ENCODE measurements around the gene GOLT1B. TPM values are rescaled to one million over a fixed set of nuclear protein-coding genes. Genes with fewer than 3 reads are reported as not detected.

GOLT1B gene
- total and polyA plus RNA-seq, 9 of the 15 experiments (the other 6 are each of a cell fraction or from before 2014, with no cell fraction given) = 9.4 to 66.1 (median 26.7) TPM

- peak in 1 of 3 experiments; percentile 75; a peak in 2 of 6 replicates for TF ChIP-seq ZBTB11 (CRISPR knock-in tag; IDR thresholded peaks at IDR 0.05)
- no peak for TF ChIP-seq SRSF9 (IDR thresholded peaks at IDR 0.05; ENCODE audit: borderline replicate concordance, low read depth, low read length)
- TF ChIP-seq ZNF395 (CRISPR knock-in tag; IDR thresholded peaks at IDR 0.05) = no peak
- no peak for TF ChIP-seq MCM5 (IDR thresholded peaks at IDR 0.05; ENCODE audit: low read depth)
- TF ChIP-seq FOXA1 (IDR thresholded peaks at IDR 0.05; ENCODE audit: borderline replicate concordance) = no peak
- peak; percentile 92; the same call in 1 of the 2 replicates for TF ChIP-seq RB1 (IDR thresholded peaks at IDR 0.05; ENCODE audit: low read depth)
- TF ChIP-seq SMARCA4 (IDR thresholded peaks at IDR 0.05) = no peak
- TF ChIP-seq ETS1 (conservative IDR thresholded peaks at IDR 0.05; ENCODE audit: control insufficient read depth, low read depth, low read length) = 0 out of 2 replicates have a peak, but pooled peaks have one; percentile 54
- no peak for TF ChIP-seq ZNF785 (CRISPR knock-in tag; IDR thresholded peaks at IDR 0.05)
- TF ChIP-seq TAF7 (tag; IDR thresholded peaks at IDR 0.05) = peak; percentile 50; the same call in 1 of the 2 replicates
- no peak for TF ChIP-seq NCOA2 (IDR thresholded peaks at IDR 0.05; ENCODE audit: partially characterized antibody in 2 of 2)
- TF ChIP-seq TBL1XR1 (IDR thresholded peaks at IDR 0.05; ENCODE audit: low read length in 2 of 2) = no peak
- no peak for TF ChIP-seq RUNX1 (IDR thresholded peaks at IDR 0.05; ENCODE audit: low read depth)
- TF ChIP-seq SAP30 (IDR thresholded peaks at IDR 0.05; ENCODE audit: borderline replicate concordance, insufficient read depth, low read depth, low read length, poor library complexity, severe bottlenecking) = peak; percentile 80
- no peak for TF ChIP-seq ZNF217 (CRISPR knock-in tag; IDR thresholded peaks at IDR 0.05)
- no peak for TF ChIP-seq MAFF (IDR thresholded peaks at IDR 0.05; ENCODE audit: low read length)
- peak; percentile 85 for TF ChIP-seq E2F3 (CRISPR knock-in tag; IDR thresholded peaks at IDR 0.05)
- TF ChIP-seq POLR2G (IDR thresholded peaks at IDR 0.05; ENCODE audit: low read depth, low read length) = peak; percentile 87
- TF ChIP-seq SLC30A9 (CRISPR knock-in tag; IDR thresholded peaks at IDR 0.05) = no peak
- TF ChIP-seq ETV1 (tag; conservative IDR thresholded peaks at IDR 0.05; ENCODE audit: low read depth) = no peak; the same call in 1 of the 2 replicates
- TF ChIP-seq MTA2 (IDR thresholded peaks at IDR 0.05; ENCODE audit: low read depth) = no peak
- peak; percentile 34; the same call in 1 of the 2 replicates for TF ChIP-seq MXI1 (IDR thresholded peaks at IDR 0.05; ENCODE audit: low read depth, low read length)
Measured at GRCh38 chr12:21501258-21502163, at the start of gene GOLT1B, which contains the start of gene RECQL (continued).

All from K562 (cell line).